ENCODE data around the gene YWHAQ. TPM values are rescaled to one million over a fixed set of nuclear protein-coding genes. Genes with fewer than 3 reads are reported as not detected.

The YWHAQ gene
- total and polyA plus RNA-seq, 9 of the 15 experiments (the other 6 are each of a cell fraction or from before 2014, with no cell fraction given), result 63.1 to 359 (median 203) TPM

DNA sequence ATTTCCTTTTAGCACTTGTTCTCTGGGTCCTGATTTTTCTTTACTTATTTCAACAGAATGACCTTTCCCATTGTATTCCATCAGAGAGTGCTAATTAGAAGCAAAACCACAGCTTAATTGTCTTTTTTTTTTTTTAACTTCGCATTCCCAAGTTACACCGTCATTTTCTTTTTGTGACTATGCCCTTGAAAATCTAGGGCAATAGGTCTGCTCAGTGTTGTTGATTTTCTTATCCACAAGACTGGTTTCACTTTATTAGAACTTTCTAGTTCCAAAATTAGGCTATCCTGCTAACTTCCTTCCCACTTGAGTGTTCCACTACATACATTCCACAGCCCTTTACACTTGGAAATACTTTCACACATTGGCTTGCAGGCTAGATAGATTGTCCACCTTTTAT lies 56.5 kb downstream of the YWHAQ start (continued):
- TF ChIP-seq PBX2 (CRISPR knock-in tag; IDR thresholded peaks at IDR 0.05; ENCODE audit: low read depth) (no peak), PBX2 (tag; conservative IDR thresholded peaks at IDR 0.05; ENCODE audit: low read depth) (no peak), FOXA3 (CRISPR knock-in tag; conservative IDR thresholded peaks at IDR 0.05 in 1 of 2, IDR thresholded peaks at IDR 0.05 in 1 of 2) (no peak), SETDB1 (IDR thresholded peaks at IDR 0.05; ENCODE audit: low read length) (no peak), ZNF583 (CRISPR knock-in tag; IDR thresholded peaks at IDR 0.05) (no peak), ERF (CRISPR knock-in tag; IDR thresholded peaks at IDR 0.05) (no peak), CSDE1 (IDR thresholded peaks at IDR 0.05) (no peak), CTBP1 (IDR thresholded peaks at IDR 0.05; ENCODE audit: borderline replicate concordance) (no peak), MITF (IDR thresholded peaks at IDR 0.05) (no peak), PHB2 (IDR thresholded peaks at IDR 0.05; ENCODE audit: low read depth) (no peak)

All from K562 (cell line).